Astrocyte of the cerebellum (primary cell): ENCODE measurements around the gene PPDPF.

Source experiments
- DNase-seq: peaks from one replicate; pipeline ENCODE4 v3.0.0-alpha.2; 2011; ENCODE audit warnings: low read depth
- H3K4me3 ChIP-seq: 2 replicates; pipeline ENCODE4 v1.5.1; 2011; ENCODE audit warnings: mild to moderate bottlenecking, low read depth, low read length, moderate library complexity
- CTCF ChIP-seq: IDR thresholded peaks from 2 replicates; pipeline ENCODE4 v1.5.1; 2012; ENCODE audit warnings: low read length, low read depth, moderate library complexity, mild to moderate bottlenecking; ENCODE audit errors: missing control alignments
- in situ Hi-C: cut with HindIII; loops from 2 replicates; pipeline ENCODE4 v1.10.0; 2017; ENCODE audit warnings: low sequenced_read_pairs

Gene PPDPF

DNA sequence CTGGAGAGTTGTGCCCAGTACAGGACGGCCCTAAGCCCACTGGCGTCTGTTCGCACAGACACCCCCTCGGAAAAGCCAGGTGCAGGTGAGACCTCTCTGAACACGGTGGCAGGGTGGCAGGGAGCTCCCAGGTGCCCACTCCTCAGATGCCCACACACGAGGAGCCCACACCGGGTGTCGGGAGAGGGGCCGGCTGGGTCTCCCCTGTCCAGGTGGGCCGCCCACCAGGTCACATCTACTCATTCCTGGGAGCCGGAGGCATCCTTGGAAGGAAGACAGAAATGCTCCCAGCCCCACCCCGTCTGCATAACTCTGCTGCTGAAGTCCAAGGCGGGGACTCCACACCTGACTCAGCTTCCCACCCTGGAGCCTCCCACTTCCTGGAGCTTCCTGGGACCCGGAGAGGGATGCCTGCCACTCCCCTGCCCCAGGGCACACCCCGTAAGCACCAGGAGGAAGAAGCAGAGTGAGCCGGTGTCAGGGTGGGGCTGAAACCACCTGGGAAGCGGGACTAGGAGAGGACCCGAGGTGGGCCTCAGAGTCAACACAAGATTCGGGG is 24.5 kb downstream of the PPDPF start:
- no peak overlapping the region for H3K4me3 ChIP-seq
- in situ Hi-C loops = no loop called here
- TF ChIP-seq CTCF = no peak
- no peak for DNase-seq

DNA sequence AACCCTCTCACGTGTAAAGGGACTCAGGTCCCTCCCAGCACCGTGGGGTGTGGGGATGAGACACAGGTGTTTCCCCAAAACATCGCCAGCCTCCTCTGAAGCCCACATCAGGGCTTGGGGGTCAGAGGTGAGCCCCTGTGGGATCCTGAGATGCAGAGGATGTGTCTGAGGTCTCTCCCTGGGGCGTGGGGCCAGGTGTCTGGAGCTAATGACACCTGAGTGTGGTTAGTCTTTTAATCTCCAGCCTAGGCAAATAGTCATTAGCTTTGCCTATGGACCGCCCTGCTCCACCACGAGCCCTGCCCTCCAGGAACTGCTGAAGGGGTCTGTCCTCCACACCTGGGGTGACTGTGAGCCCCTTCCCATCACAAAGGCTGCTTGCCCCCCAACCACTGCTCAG is 25.2 kb downstream of the PPDPF start:
- TF ChIP-seq CTCF = no peak
- DNase-seq = no peak
- H3K4me3 ChIP-seq = no peak overlapping the region
- in situ Hi-C loops = no loop called here

DNA sequence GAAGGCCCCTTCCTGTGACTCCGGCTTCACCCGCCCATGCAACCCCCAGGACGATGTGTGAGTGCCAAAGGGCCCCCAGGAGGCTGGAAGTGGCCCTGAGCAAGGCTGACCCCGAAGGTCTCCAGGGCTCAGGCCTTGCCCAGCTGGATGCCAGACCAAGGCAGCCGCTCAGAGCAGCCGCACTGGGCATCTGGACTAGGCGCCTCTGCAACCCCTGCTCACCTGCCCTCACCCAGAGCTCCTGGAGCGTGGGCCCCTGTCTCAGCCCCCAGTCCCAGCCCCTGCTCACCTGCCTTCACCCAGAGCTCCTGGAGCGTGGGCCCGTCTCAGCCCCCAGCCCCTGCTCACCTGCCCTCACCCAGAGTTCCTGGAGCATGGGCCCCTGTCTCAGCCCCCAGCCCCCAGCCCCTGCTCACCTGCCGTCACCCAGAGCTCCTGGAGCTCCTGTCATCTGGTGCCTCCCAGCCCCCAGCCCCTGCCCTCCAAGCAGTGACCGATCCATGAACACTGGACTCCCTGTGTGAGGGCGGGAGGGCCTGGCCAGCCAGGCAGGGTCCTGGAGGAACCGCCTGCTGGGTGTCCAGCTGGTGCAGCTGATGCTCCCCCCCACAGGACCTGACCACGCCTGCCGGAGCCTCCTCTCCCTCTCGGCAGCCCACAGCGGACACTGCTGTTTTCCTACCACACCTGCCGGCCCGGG is 25.8 kb downstream of the PPDPF start:
- no peak for TF ChIP-seq CTCF
- no peak overlapping the region for H3K4me3 ChIP-seq
- DNase-seq = no peak
- in situ Hi-C loops = no loop called here

DNA sequence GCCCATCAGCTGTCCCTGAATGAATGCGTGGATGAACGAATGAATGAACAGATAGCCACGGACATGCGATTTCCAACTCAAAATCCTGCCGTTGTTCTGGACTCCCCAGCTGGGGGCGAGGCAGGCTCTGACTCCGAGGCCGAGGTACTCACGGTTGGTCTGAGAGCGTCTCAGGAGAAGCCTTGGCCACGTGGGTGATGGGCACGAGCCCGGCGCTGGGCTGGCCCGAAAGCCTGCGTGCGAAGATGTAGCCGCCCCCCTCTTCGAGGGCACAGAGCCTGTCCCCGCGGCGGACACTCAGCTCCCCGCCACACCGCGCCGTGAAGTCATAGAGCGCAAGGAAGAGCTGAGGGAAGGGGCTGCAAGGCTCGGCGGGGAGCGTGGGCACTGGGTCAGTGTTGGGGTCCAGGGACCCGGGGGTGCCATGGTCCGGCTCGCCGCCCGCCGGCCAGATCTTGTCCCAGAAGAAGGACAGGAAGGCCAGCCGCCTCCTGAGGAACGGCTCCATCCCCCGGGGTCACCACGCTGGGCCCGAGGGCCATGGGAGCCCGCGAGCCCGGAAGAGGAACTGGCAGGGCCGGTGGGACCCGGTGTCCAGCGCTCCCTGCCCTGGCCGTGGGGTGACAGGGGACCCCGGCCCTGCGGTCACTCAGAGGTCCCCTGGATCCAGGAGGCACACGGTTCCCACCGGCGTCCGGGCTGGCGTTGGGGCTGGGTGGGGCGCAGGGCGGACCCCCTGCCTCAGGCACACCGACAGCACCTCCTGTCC is 26.6 kb downstream of the PPDPF start:
- in situ Hi-C loops = no loop called here
- no peak for DNase-seq
- H3K4me3 ChIP-seq = no peak overlapping the region
- no peak for TF ChIP-seq CTCF

DNA sequence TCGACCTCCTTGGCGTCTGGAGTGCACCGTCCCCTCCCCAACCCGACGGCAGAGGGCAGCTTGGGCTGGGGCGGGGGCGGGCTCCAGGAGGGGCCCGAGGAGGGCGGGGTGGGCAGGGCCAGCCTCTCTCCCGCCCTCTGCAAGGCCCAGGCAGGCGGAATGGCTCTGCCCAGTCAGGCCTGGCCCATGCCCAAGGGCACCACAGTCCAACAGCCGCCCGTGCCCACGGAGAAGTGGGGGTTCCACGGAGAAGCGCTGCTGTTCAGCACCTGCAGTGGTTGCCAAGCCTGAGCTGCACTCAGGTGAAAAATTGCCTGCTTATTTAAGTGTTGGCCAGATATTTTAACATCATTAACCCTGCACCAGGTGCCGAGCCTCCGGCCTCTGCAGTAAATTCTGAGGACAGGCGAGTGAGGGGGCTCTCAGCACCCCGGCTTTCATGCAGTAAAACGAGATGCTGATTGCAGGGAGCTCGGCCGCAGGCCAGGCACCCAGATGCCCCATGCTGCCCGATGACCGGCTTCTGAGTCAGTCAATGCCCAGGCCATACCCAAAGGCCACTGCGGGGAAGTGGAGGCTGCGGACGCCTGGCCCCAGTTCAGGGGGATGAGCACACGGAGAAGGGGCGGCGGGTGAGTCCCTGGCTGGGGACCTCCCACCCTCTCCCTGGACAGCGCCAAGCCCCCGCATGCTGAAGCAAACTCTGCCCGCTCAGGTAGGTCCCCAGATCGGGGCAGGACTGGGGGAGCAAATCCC is 27.3 kb downstream of the PPDPF start, which contains the start of gene SRMS:
SRMS (minus strand) TSS at position 25 of the 756 bp plus-strand sequence. CDS start 286 bp downstream, outside the sequence.
- H3K4me3 ChIP-seq = no peak within 1 kb of the TSS
- TF ChIP-seq CTCF = no peak
- in situ Hi-C loops = no loop called here
- no peak for DNase-seq

DNA sequence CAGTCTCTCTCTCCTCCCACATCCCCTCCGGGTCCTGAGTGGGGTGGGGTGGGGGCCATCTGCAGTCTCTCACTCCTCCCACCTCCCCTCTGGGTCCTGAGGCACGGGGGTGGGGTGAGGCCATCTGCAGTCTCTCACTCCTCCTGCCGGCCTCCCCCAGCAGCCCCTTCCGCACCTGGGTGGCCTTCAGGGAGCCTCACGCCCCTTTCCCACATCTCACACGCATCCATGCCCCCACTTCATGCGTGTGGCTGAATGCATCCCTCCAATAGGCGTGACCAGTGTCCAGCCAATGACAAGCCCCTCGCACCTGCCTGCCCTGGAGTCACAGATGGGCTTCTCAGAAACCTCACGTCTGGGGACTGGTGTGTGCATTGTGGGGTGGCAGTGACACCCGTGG is 28.0 kb downstream of the PPDPF start:
- TF ChIP-seq CTCF = no peak
- H3K4me3 ChIP-seq = no peak overlapping the region
- in situ Hi-C loops = no loop called here
- no peak for DNase-seq
